Measurements from ENCODE around the gene FAM174B. TPM values are rescaled to one million over a fixed set of nuclear protein-coding genes. Genes with fewer than 3 reads are reported as not detected.
"Not testable (repeated sequence)": the region's sequence is repeated elsewhere in the genome, so short reads cannot be mapped to it uniquely, and the experiment has no call there.

The FAM174B gene
- total RNA-seq, 1 experiment from 2014 or later: 14.4 TPM

- DNase-seq (ENCODE audit: low spot score): no peak
Observed at GRCh38 chr15:92619145-92620101, 36.2 kb downstream of the FAM174B start.

DNA sequence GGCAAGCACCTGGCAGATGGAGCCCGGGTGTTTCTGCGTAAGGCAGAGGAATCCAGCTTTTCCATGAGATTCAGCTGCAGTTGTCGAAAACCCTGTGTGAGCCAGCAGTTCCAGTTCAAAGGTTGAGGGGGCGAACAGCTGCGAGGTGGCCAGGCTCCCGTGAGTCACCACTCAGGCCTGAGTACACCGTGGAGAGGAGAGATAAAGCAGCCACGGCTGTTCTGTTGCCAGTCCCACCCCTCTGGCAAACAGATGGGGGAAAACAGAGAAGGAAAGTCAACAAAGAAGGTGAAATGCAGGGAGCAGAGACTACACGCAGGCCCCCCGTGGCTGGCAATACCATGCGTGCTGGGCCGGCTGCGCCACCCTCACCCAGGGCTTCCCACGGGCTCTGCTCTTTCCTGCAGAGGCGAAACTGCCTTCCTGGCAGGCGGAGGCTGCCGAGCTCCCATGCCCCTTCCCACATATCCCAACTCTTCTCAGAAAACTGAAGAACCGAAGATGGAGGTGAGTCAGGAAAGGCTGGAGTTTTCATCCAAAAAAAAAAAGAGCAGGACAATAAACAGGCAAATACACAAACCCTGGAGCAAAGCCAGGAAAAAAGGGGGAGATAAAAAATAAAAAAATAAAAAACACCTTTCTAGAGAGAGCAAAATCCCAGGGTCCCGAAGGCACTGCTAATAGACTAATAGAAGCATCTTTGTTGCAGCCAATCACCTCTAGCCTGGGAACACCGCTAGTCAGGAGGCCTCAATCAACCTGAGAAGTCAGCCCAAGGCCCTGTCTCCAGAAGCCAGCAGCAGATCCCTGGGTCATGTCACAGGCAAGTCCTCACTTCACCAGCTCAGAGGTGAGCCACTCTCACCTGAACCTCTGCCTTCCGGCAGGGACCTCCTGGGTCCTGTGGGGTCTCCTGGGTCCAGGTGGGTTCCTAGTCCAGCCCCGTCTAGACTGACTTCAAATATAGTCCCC is 37.7 kb downstream of the FAM174B start:
- peak; percentile 91 for DNase-seq (ENCODE audit: low spot score)

DNA sequence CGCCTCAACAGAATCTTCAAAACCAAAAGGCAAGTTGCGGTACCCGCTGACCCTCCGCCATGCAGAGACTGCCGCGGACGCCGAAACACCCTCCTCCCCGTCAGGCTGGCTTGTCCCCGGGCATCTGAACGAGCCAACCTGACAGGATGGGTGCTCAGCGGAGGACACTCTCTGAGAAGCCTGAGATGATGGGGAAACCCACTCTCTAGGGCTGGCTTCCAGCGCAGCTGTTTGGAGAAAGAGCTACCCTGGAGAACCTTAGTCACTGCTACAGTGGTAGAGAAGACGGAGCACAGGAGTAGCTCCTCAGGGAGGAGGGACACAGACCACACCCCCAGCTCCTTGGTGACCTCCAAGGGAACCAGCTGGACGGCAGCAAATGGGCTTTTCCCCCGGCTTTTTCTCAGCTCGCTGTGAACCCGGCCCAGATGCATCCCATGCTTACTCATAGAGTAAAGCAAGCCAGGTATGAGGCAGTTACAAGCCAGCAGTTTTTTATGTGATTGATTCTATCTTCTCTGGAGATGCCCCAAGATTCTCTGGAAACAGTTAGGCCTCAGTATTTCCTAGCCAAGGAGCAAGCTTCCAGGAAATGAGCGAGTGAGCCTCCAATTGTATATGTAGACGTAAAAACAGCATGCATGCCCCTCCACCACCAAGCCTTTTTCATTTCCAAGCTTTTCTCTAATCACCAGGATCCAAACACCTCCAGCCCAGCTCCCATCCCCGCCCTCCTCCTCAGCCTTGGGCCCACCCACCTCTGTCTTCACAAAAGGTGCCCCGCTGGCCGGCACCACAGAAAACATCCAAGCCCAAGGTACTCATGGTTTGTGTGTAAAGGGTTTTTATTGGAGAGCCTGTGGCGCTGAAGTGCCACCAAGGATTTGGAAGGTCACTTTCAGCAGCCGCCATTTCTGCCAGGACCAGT is 38.7 kb downstream of the FAM174B start:
- peak; percentile 59 for DNase-seq (ENCODE audit: low spot score)

DNA sequence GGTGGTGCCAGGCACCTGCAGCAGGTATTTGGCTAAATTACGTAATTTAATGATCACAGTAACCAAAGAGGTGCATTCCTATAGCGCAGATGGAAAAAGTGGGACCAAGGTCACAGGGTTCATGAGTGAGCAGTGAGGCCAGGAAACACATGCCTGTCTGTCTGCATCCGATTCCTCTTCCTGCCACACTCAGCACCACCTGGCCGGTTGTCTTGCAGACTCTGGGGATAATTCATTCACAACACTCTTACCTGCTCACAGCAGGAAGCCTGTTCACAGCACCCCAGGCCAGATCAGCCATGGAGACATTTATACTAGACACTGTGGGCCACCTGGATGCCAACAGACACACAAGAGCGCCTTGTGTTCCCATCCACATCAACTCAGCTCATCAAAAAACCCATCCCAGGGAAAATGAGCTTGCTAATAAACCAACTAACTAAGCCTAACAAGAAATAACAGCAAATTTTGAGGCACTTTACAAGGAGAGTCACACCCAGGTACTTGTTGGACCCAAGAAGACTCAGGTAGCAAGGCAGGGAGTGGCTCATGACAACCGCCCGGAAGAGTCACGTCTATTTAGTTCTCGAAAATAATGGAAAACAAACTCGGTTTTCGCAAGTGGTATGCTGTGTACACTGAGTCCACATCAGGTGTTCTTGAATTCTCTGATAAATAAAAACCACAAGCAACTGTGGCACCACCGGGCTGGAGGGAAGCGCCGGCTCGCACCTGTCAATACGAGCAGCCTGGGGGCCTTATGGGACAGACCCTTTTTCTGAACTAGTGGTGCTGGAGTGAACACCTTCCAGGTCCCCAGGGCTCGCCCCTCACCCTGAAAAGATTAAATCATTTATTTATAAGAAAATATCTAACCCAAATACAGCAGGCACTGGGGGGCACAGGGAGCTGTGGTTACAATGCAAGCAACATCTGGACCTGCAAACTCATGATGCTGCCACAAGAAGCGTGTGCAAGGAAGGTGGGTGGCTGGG is 40.5 kb downstream of the FAM174B start:
- no peak for DNase-seq (ENCODE audit: low spot score)

GRCh38 chr15:92614301-92614700 is 41.3 kb downstream of the FAM174B start:
- no peak for DNase-seq (ENCODE audit: low spot score)

DNA sequence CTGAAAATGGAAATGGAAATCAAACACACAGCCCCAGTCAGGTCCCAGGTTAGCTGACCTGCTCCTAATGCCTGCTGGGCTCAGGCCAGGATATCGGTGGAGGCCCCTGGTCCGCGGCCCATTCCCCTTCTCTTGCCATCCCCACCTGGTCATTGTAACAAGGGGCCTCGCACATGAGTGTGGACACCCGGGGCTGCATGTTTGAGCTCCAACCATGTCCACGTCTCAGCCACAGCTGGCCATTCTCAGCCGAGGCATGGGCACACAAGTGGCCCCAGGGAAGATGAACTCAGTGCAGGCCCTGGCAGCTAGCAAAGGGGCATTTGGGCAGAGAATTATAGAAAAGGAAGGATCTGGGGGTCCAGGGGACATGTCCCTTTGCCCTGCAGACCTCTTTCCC is 41.7 kb downstream of the FAM174B start:
- no peak for DNase-seq (ENCODE audit: low spot score)

GRCh38 chr15:92612891-92613290 is 42.7 kb downstream of the FAM174B start:
- DNase-seq (ENCODE audit: low spot score): no peak

DNA sequence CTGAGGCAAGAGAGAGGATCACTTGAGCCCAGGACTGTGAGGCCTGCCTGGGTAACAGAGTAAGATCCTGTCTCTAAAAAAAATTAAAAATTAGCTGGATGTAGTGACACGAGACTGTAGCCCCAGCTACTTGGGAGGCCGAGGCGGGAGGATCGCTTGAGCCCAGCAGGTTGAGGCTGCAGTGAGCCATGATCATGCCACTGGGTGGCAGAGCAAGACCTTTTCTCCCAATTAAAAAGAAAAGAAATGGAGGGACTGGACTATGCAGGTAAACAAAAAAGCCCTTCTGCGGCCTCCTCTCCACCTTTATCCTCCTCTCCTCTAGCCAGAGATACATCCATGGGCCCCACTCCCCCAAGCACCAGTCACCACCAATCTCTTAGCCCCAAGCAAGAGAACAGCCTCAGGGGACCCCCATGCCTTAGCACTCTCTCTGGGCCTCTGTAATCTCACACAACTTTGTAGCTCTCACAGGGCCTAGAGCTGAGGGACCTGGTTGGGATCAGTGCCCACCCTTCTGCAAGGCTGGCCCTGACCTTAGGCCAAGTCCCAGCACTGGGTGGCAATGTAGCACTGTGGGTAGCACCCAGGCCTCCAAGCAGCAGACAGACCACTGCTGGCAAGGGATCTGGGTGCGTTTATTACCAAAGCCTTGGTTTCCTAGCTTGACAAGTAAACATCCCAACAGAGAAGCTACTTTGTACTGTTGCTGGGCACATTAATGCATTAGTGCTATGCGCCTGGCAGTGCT is 43.4 kb downstream of the FAM174B start:
- no peak for DNase-seq (ENCODE audit: low spot score)

- DNase-seq (ENCODE audit: low spot score): no peak
Observed at GRCh38 chr15:92611150-92611549, 44.4 kb downstream of the FAM174B start.

- DNase-seq (ENCODE audit: low spot score): no peak
Observed at GRCh38 chr15:92610101-92610520, 45.5 kb downstream of the FAM174B start.

DNA sequence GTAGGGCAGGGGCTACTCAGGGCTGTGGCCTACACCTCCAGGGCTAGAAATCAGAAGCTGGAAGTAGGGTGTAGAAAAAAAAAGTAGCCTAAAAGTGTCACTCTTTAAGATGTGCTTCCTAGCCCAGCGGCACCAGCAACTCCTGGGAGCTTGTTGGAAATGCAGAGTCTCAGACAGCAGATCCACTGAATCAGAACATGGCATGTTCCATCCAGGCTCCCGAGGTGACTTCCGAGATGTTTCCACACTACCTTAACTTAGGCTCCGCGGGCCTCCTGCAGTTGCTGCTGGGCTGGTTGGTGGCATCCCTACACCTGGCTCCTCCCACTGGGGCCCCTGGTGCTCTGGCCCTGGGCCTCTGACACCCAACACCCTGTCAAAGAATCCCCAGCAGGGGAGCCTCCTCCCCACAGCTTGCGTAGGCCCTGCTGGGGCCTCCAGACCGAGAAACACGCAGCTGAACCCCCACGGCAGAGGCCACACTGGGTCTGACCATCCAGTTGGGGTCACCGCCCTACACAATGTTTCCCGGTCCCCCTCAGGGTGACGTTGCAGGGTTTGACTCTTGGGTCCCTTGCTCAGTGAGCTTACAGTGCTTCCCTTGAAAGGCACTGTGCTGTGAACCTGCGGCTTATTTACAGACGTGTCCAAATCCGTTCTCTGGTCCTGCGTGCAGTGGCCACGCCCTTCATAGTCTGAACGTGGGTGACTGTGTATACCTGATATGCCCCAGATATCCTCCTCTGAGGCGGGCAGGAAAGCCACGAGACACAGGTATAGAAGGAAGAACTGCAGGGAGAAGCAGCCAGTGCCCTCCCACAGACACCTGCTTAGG is 46.5 kb downstream of the FAM174B start:
- no peak for DNase-seq (ENCODE audit: low spot score)

GRCh38 chr15:92606836-92607150 is 48.8 kb downstream of the FAM174B start:
- not testable (repeated sequence) for DNase-seq (ENCODE audit: low spot score)

DNA sequence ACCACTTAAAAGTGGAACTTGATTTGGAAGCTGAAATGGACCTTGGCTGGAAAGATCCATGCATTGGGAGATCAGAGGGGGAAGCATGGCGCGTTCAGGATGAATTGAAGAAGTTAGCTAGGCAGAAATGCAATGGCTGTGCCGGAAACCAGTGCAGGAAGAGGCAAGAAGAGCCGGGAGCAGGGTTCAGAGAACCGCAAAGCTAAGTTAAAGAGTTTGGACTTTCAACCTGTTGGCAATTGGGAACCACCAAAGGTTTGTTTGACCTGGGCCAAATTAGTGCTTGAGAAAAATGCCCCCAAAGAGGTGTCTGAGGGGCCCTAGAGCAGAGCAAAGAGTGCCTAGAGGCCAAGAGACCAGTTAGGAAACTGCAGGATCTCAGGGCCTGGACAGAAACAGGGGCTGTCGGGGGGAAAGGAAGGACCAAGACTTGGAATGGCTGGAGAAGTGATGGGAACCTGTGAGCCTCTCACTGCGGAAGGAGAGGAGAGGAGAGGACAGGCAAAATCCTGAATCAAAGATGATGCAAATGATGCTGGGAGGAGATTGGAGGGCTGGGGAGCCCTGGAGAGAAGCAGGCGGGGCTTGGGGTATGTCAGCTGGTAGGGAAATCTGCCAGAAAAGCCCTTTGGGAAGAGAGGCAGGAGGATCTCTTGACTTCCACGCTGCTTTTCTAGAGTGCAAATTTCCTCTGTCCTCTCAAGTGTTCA is 49.3 kb downstream of the FAM174B start:
- DNase-seq (ENCODE audit: low spot score): no peak

- no peak for DNase-seq (ENCODE audit: low spot score)
Observed at GRCh38 chr15:92605225-92605944, 50.2 kb downstream of the FAM174B start.

GRCh38 chr15:92603743-92604470 is 51.7 kb downstream of the FAM174B start:
- no peak for DNase-seq (ENCODE audit: low spot score)

GRCh38 chr15:92603278-92603677 is 52.3 kb downstream of the FAM174B start:
- no peak for DNase-seq (ENCODE audit: low spot score)
